HG03196 (cell line): Measurements from ENCODE around the gene OTUD7B.
"Not testable (repeated sequence)": the region's sequence is repeated elsewhere in the genome, so short reads cannot be mapped to it uniquely, and the experiment has no call there.

Experiments
- ATAC-seq: cut with Tn5 transposase; IDR thresholded peaks from one replicate; pipeline ENCODE4 v1.9.1; 2021; ENCODE audit not compliant: unreplicated experiment

Gene OTUD7B

GRCh38 chr1:150010393-150011115, at the start of gene OTUD7B:
OTUD7B (minus strand) TSS chr1:150010726; CDS start chr1:149977510, 33,216 bp downstream.
- ATAC-seq: peak; percentile 86

DNA sequence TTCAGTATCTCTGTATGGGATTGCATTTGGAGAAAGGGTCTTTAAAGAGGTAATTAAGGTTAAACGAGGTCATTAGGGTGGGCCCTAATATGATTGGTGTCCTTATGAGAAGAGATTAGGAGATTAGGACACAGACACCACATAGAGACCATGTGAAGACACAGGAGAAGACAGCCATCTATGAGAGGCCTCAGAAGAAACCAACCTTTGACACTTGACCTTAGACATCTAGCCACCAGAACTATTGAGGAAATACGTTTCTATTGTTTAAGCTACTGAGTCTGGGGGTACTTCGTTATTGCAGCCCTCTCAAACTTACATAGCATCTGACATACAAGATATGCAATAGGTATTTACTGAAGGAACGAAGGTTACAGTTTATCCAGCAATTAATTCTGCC, 49.7 kb upstream of the OTUD7B start:
- no peak for ATAC-seq

GRCh38 chr1:150056407-150056806, 45.9 kb upstream of the OTUD7B start:
- ATAC-seq: no peak

GRCh38 chr1:150055507-150055906, 45.0 kb upstream of the OTUD7B start:
- ATAC-seq: not testable (repeated sequence)

GRCh38 chr1:150053926-150054325, 43.4 kb upstream of the OTUD7B start:
- ATAC-seq: no peak

GRCh38 chr1:150051905-150052412, 41.4 kb upstream of the OTUD7B start:
- not testable (repeated sequence) for ATAC-seq

DNA sequence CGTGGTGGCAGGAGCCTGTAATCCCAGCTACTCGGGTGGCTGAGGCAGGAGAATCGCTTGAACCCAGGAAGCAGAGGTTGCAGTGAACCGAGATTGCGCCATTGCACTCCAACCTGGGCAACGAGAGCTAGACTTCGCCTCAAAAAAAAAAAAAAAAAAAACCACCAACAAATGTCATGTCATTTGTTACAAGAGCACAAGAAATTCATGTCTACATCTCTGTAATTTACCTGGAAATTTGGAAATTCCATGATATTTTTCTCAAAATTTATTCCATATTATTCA, 40.5 kb upstream of the OTUD7B start:
- no peak for ATAC-seq

GRCh38 chr1:150049926-150050325, 39.4 kb upstream of the OTUD7B start:
- ATAC-seq: no peak

- no peak for ATAC-seq
Observed at GRCh38 chr1:150034336-150034735, 23.8 kb upstream of the OTUD7B start.

DNA sequence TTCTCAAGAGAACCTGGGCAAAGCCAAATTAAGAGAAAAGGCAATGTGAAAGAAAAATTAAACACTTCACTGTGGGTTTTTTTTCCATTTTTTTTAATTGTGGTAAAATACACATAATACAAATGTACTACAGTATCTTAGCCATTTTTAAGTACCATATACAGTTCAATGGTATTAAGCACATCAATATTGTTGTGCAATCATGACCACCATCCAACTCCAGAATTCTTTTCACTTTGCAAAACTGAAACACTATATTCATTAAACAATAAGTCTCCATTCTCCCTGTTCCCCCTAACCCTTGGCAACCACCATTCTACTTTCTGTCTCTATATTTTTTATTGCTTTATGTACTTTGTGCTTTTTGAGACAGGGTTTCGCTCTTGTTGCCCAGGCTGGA, 17.8 kb upstream of the OTUD7B start:
- ATAC-seq: no peak

- ATAC-seq: no peak
Observed at GRCh38 chr1:150024156-150024555, 13.6 kb upstream of the OTUD7B start.

DNA sequence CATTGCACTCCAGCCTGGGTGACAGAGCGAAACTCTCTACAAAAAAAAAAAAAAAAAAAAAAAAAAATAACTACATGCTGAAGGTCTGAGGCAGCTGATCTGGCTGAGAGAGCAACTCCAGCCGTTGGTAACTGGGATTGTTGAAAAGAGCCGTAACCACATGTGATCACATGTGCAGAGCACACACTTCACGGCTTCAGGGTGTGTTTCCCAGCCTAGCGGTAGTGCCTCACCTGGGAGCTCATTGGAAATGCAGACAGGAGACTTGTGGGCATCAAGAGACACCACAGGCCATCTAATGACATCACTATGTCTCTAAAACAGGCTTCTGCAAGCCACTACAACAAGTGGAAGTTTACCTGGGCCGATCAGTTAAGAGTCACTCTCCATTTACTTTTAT, 11.8 kb upstream of the OTUD7B start:
- no peak for ATAC-seq

DNA sequence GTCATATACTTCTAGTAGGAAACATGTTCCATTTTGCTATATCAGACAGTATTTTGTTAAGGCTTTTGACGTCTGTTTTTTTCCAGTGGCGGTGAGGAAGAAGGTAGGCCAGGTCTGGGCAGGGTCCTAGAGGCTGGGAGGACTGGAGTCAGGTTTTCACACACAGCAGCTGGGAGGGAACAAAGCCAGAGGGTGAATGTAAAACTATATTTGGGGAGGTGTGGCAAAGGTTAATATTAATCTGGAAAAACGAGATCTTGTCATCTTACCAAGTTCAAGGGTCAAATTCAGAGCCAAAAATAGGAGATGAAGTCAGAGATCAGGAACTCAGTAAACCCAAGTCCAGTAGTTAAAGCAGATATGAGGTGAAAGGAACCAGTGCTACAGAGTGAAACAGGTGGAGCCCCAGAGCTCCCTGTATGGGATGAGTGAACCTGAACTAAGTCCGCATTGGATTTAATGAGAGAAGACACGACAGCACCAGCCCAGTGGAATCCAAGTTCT, 10.7 kb upstream of the OTUD7B start:
- ATAC-seq: no peak

- no peak for ATAC-seq
Observed at GRCh38 chr1:150020711-150021110, 10.2 kb upstream of the OTUD7B start.

- no peak for ATAC-seq
Observed at GRCh38 chr1:150018165-150018564, 7.6 kb upstream of the OTUD7B start.

- no peak for ATAC-seq
Observed at GRCh38 chr1:150017206-150017750, 6.8 kb upstream of the OTUD7B start.

DNA sequence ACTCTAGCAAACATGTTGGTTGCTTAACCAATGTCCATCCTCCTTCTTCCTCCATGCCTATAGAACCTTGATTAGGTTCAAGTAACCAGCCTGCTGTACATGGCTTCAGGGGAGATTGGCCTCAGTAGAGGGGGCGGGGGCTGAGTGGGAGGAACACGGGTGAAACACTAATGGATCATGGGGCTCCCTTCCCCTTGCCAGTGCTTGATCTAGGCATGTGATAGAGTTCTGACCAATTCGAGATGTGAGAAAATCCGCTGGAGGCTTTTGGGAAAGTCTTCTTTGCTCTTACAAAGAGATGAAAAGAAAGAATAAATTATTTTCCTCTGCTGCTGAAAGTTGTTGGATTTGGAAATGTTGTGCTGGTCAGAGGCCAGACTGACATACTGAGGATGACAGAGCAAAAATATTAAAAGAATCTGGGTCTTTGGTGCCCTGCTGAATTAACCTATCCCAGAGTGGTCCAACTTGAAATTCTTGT, 5.2 kb upstream of the OTUD7B start:
- no peak for ATAC-seq

- ATAC-seq: no peak
Observed at GRCh38 chr1:150012611-150013010, 2.1 kb upstream of the OTUD7B start.

GRCh38 chr1:150009604-150010392, 728 bp downstream of the OTUD7B start:
- ATAC-seq: peak; percentile 8

DNA sequence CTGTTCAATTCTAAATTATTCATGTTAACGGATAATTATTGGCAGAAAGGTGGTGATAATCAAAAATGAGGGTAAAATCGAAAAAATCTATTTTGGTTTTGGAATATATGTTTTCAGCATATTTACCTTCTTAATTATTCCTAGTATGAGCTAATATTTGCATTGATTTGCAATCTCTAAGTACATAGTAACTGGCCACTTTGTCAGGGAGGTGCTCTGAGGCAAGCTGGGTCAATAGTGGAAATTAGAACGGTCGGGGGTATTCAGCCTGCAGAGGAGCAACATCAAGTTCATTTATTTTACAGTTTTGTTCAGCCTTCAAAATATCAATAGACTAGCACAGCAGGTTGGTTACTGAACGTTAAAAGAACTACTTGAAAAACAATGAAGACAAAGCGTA, 1.8 kb downstream of the OTUD7B start:
- no peak for ATAC-seq

GRCh38 chr1:150006881-150007421, 3.6 kb downstream of the OTUD7B start:
- no peak for ATAC-seq
